ENCODE measurements around the gene HADHB.

Gene HADHB

DNA sequence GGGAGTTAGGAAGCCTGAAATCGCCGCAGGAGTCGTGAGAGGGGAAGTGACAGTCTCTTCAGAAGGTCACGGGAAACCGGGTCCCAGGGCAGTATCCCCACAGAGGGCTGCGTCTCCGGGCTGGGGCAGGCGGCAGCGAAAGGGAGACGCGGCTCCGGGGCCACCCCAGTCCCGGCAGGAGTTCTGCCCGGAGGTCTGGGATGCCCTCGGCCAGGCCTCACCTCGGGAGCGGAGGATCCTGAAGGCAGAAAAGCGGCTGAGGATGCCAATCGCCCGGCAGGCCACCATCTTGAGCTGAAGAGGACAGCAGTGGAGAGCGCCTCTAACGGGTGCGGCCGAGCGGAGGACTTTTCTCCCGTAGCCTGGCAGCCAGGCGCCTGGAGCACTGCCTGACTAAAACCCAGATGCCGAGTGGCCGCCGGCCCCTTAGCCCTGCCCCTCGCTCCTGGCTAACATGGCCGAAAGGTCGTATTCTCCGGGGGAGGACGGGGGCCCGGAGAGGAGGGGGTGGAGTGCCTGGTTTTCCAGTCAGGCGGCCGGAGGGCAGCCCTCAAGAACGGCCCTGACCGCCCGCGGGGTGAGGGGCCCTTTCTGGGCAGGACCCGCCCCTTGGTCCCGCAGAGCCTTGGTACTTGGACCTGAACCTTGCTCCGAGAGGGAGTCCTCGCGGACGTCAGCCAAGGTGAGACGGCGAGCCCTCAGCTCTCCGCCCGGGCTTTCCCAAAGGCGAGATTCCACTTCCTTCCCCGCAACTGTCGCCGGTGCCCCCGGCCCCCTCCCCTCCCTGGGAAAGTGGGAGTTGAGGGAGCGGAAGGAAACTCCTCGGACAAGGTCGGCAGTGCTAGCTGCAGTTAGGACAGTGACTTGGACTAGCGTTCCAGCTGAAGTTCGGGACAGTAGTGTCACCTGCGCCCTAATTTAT, at the start of gene HADHB, which contains the start of gene HADHA:
HADHB (plus strand) TSS at position 631 of the 922 bp plus-strand sequence. CDS start 9,316 bp downstream, outside the sequence.
HADHA (minus strand) TSS at position 324 of the 922 bp plus-strand sequence; CDS start at position 288, 36 bp downstream.
- peak; percentile 67 to 79 for DNase-seq (ENCODE audit: low read depth in 2 of 2)

DNA sequence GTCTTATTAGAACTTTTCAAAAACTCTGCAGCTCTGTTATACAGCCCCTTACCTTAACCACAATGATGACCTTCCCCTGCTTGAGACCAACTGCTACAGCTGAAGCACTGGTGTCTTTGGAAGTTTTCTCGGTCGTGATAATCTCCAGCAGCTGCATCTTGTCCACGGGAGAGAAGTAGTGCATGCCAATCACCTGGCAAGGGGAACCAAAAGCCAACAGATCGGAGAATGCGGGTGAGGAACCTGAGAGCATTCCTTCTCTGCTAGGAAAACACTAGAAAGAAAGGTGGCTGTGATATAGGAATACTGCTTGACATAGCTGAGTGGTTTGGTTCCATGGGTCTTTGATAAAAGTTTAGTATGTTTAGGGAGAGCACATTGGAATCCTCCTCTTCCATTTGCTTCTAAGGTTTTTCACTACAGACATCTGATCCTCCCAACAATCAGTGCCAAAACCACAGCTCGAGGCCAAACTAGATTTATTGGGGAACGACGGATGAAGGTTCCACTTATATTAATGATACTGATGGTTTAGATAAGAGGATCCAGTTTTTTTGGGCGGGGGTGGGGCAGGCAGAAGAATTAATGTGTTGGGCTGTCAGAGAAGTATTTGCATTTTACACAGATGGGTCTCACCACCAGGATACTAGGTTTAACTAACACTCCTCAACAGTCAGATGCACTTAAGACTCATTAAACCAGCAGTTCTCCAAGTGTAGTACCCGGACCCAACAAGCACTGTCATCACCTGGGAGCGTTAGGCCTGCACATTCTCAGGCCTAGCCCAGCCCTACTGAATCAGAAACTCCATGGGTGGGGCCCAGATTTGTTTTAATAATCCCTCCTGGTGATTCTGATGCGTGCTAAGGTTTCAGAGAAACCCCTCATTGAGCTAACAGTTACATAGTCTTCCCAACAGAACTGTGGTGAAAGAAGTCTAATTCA, 49.4 kb upstream of the HADHB start:
- DNase-seq (ENCODE audit: low read depth in 2 of 2), result no peak

DNA sequence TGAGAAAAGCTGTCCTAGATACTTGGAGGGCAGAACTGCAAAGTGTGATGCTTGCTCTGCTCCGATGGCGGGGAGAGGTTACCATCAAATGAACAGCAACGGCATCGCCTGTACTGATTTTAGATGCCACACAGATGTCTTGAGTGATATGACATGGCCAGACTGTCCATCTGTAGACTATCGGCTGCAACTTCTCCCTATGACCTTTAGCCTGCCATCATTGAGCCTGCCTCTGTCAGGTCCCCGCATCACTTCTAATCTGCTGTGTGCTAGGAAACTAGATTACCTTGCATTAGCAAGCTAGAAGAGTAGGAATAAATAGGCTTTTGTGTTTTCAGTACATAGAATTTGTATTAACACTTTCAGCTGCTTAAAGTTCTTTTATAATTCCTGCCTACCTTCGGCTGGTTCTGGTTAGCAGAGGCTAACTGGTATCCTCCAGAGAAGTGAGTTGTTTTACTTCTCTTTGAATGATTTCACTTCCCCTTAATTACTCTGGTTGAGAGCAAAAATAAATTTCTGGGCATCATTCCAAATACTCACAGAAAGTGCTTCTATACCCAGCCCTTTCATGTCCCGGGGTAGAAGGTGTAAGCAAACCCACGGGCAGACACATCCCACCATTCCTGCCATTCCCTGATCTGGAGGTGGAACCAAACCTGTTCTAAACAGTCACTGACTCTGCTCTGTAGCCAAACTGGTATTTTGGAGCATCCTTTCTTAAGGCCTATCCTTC, 47.9 kb upstream of the HADHB start:
- DNase-seq (ENCODE audit: low read depth in 2 of 2), result no peak

DNA sequence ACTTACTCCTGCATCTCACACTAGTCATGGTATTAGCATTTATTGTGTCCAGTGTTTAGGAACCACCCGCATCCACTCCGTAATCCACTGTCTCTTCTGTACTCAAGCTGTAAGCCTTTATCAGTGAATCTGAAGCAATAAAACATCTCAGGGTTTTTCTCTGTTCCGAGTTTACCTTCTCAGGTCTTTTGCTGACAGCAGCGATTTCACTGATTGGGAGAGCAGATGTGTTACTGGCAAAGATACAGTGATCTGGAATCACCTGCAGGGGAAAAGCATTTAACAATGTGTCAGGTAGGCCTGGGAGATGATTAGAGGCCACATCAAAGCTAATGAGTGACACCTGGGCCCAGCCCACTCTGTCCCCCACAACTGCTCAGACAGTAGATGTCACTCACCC, 47.2 kb upstream of the HADHB start:
- no peak for DNase-seq (ENCODE audit: low read depth in 2 of 2)

DNA sequence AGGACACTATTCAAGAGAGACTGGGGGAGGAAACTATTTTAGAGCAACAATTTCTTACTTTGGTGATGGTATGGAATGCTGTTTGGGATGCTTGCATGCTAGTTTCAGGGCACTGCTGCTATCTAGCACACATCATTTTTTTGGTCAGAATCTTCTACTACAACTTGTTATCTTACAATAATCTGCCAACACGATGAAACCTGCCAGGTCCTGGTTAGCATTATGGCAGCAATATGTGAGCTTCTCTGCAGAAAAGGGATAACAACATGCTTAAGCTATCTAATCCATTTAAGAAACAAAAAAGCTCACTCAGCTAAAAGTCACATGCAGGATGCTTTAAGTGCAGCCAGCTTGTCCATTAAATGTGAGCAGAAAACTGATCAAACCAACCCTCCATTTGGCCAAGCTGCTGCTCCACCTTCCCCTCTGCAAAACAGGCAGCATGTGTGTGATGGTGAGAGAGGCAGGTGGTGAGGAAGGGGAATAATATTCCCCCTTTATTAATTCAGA, 41.7 kb upstream of the HADHB start:
- DNase-seq (ENCODE audit: low read depth in 2 of 2), result no peak

DNA sequence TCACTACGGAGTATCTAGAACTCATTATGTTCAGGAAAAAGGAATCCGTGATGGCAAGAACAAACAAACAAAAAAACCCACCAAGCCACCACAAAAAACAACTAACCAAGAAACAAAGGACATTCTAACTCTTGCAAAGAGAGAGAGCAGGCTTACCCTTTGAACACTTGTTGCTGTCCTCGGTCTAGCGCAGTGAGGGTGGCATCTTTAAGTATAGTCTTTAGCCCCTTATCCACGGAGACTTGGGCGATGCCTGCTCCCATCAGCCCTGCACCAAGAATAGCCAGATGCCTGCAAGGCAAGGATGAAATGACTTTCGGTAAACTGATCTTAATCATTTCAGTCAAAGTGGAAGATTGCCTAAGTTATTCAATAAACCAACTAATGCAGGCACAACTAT, 40.8 kb upstream of the HADHB start:
- DNase-seq (ENCODE audit: low read depth in 2 of 2), result no peak

DNA sequence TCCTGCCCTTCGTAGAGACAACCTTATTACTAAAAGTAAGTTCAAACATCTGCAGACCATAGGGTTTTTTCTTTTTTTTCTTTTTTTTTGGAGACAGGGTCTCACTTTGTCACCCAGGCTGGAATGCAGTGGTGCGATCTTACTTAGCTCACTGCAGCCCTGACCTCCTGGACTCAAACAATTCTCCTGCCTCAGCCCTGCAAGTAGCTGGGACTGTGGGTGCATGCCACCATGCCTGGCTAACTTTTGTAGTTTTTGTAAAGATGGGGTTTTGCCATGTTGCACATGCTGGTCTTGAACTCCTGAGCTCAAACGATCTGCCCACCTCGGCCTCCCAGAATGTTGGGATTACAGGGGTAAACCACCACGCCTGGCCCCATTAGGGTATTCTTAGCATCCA, 32.7 kb upstream of the HADHB start:
- no peak for DNase-seq (ENCODE audit: low read depth in 2 of 2)

DNA sequence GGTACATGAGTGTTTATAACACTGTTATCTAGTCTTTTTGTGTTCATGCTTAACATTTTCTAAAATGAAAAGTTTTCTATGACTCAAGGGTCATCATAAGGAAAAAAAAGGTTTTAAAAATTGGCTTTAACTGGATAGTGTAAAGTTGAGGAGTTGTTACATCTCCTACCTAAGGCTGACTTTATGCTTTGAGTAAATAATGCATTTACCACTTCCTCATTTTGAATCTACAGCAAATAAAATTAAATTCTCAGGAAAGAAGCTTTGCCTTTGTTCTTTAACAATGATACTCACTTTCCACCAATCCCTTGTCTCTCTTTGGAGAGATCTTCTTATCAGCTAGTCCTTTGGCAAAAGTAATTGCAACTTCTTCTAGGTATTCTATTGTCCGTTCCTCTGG, 30.0 kb upstream of the HADHB start:
- DNase-seq (ENCODE audit: low read depth in 2 of 2), result no peak

DNA sequence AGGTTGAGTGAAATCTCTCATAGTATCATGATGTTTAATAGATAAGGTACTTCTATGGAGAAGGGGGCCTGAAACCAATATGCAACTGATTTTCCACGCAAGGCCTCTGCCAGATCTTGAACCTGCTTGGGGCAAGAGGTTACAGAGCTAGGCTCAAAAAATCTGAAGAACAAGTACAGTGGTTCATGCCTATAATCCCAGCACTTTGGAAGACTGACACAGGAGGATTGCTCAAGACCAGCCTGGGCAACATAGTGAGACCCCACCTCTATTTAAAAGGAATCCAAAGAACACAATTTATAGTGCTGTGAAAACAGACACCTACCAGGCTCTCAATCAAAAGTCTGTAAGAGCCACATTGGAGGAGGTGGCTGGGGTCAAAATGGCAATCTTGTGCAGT, 28.9 kb upstream of the HADHB start:
- DNase-seq (ENCODE audit: low read depth in 2 of 2), result no peak

DNA sequence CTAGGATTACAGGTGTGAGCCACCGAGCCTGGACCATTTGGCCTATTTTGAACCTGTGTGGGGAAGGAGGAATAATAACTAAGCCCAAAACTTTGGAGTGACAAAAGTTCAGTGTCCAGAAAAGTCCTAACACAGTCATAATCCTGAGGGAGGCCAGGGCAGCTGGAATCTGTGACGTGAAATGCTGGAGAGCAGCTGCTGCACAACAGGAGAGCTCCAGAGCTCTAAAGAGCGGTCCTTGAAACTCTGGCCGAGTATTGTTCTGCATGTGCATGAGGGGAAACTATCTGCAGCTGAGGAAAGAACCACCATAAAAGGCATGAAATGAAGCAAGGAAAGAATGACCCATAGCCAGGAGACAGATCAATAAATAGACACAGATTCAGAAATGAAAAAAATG, 28.2 kb upstream of the HADHB start:
- DNase-seq (ENCODE audit: low read depth in 2 of 2), result no peak

DNA sequence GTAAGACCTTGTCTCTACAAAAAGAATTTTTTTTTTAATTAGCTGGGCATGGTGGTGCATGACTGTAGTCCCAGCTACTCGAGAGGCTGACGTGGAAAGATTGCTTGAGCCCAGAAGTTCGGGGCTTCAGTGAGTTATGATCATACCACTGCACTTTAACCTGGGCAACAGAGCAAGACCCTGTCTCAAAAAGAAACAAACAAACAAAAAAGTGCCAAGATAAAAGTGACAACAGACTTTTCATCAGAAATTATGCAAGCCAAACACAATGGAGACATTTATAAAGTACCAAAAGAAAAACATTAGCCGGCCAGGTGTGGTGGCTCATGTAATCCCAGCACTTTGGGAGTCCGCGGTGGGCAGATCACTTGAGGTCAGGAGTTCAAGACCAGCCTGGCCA, 27.0 kb upstream of the HADHB start:
- no peak for DNase-seq (ENCODE audit: low read depth in 2 of 2)

DNA sequence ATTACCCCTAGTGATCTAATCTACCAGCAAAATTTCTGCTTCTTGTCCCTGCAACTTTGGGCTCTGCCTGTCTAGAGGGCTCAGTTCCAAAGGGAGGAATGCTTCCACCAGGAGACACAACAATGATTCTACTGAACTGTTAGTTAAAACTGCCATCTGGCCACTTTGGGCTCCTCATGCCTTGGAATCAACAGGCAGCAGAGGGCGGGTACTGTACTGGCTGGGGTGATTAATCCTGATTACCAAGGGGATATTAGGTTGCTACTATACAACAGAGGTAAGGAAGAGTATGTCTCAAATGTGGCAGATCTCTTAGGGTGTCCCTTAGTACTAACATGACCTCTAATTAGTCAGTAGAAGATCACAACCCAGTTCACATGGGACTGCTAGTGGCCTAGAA, 21.7 kb upstream of the HADHB start:
- DNase-seq (ENCODE audit: low read depth in 2 of 2), result no peak

DNA sequence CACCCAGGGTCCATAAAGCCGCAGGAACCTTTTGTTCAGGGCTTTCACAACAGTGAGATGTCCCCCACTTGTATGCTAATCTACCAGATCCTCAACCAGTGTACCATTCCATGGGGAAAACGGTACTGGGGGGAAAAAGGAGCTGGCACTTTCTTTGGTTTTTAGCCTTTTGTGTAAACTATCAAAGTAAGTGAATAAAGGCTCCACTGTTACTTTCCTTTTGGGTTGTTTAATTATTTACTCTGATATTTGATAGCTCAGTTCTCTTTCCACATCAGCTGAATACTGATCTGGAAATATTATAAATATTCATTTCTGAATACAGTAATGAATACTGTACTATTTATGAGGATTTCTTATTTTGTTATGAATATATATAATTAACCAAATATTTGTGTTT, 20.6 kb upstream of the HADHB start:
- no peak for DNase-seq (ENCODE audit: low read depth in 2 of 2)

DNA sequence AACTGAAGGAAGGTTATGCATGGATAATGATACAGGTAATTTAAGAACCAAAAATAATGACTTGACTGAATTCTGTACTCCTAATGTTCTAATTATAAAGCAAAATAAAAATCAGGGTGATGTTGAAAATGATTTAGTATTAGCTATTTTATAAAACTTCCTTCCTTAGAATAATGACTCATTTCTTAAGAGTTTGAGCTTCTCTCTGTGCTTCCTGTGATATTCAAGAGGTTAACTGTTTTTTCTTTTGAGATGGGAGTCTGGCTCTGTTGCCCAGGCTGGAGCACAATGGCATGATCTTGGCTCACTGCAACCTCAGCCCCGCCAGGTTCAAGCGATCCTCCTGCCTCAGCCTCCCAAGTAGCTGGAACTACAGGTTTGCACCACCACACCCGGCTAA, 15.1 kb upstream of the HADHB start:
- DNase-seq (ENCODE audit: low read depth in 2 of 2), result no peak

DNA sequence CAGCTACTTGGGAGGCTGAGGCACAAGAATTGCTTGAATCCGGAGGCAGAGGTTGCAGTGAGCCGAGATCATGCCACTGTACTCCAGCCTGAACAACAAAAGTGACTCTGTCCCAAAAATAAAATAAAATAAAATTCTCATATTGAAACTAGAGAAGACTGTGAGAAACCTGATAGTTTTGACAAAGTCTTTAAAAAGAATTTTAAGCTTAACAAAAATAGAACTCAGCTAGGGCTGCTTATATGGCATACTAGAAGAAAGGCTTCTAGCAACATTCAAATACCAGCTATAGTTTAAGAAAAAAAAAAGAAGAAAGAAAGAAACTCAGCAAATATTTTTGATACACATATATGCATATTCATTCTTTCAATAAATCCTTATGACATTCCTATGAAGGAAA, 13.9 kb upstream of the HADHB start:
- no peak for DNase-seq (ENCODE audit: low read depth in 2 of 2)

DNA sequence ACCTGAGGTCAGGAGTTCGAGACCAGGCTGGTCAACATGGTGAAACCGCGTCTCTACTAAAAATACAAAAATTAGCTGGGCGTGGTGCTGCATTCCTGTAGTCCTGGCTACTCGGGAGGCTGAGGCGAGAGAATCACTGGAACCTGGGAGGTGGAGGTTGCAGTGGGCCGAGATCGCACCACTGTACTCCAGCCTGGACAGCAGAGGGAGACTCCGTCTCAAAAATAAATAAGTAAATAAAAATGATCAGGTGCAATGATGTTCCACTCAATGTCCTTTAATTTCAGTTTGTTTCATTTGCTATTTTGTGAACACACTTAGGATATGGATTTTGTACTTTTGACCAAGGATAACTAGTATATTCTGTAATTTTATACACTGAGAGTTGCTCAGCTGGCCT, 9.7 kb upstream of the HADHB start:
- DNase-seq (ENCODE audit: low read depth in 2 of 2), result no peak

DNA sequence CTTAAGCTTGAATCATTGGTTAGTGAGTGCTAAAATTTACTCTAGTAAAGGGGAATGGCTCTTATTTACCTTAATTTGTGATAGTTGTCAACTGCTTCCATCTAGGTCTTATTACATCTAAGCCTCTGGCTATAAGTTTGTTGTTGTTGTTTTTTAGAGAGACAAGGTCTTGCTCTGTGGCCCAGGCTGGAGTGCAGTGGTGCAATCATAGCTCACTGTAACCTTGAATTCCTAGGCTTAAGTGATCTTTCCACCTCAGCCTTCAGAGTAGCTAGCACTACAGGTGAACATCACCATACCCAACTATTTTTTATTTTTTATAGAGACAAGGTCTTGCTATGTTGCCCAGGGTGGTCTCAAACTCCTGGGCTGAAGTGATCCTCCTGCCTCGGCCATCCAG, 6.9 kb upstream of the HADHB start:
- DNase-seq (ENCODE audit: low read depth in 2 of 2), result no peak

DNA sequence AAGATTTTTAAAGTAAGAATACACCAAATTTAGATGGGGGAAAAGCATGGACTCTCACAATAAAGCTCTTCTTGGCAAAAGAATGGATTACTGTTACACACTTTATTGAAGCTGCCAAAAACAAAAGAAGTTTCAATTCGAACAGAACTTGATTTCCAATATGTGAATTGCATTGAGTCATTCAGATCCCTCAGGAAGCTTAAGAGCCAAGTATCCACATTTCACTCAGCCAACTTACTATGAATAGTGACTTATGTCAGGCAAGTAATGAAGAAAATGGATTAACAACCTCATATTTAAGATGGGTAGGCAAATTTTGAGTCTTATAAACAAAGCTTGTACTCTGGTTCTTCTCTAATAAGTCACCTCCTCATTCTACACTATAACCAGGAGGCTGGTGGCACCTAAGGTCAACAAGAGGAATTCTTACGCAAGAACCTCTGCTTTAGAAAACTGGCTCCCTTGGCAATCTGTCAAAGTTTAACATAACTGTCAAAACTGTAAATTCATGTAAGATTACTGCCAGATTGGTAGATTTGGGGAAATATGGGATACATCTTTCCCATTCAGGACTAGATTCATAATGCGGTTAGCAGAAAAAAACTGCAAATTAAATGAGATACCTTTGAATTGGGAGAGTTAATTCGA, 6.3 kb upstream of the HADHB start:
- no peak for DNase-seq (ENCODE audit: low read depth in 2 of 2)

DNA sequence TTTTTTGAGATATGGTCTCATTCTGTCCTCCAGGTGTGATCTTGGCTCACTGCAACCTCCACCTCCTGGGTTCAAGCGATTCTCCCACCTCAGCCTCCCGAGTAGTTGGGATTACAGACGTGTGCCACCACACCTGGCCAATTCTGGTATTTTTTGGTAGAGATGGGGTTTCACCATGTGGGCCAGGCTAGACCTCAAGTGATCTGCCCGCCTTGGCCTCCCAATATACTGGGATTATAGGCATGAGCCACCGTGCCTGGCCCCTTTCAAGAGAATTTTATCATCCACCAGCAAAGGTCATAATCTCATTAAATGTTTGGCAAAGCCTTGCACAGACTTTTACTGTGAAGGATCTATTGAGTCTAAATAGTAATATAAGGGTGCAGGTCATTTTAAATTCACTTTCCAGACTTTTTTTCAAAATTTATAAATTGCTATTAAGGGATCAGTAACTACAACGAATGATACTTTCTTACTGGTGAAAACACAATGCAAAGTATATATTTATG, 2.8 kb upstream of the HADHB start:
- DNase-seq (ENCODE audit: low read depth in 2 of 2), result no peak

DNA sequence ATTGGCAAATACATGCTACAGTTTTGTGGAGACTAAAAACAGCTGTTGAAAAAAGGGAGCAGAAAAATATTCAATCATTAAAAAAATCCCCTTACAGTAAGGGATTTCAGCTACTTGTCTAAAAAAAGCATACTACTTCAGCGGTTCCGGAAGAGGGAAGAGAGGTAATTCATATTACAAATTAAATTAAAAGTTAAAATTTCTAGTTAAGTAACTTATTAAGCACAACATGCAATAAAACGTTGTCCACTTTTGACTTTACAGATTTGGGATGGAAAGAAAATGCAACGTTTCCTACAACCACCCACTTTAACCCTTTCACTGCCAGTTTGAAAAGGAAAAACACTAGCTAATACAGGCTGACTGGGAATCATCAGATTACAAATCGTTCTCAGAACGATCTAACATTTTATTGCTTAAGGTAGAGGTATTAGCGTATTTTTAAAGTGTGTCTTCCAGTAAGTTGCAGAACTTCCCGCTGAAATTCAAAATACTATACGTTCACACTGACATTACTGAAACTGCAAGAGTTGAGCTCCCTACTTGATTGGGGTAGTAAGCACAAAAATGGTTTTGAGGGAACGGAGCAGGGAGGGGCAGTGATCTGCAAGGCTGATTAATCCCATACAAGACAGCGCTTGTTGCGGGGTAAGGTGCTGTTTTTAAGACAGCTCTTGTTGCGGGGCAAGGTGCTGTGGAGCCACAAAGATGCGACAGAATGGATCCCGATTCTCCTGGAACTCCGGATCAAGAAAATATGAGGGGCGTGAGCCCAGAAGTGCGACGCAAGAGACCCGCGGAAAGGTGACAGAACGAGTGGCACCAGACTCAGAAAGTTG, 1.1 kb upstream of the HADHB start:
- DNase-seq (ENCODE audit: low read depth in 2 of 2), result no peak
